ENCODE data around the gene CCDC159. TPM values are rescaled to one million over a fixed set of nuclear protein-coding genes. Genes with fewer than 3 reads are reported as not detected.
A peak's percentile ranks its signal among the peaks of the same experiment; 100 is the strongest.

CCDC159 gene
- total and polyA plus RNA-seq, 2 of the 13 experiments (the other 11 are each of a cell fraction or from before 2014, with no cell fraction given): 1.7 to 6.3 TPM

DNA sequence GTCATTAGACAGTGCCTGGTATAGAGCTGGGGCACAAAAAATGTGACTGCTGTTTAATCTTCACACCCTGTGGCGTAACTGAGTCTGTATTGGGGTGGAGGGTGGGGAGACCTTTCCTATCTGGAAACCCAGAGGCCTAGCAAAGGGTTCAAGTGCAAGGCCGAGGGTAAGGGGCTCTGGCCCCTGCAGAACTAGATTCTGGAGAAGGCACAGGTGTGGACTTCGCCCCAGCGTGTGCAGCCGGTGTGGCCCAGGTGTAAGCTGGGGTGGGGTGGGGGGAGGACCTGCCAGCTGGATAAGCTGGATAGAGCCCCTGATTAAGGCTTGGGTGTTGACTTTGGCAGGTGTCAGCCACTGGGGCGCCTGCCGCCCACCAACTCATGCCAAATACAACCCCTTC, 8.2 kb upstream of the CCDC159 start (continued):
- TF ChIP-seq, protein P1, sequence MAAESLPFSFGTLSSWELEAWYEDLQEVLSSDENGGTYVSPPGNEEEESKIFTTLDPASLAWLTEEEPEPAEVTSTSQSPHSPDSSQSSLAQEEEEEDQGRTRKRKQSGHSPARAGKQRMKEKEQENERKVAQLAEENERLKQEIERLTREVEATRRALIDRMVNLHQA (CRISPR knock-in tag; IDR thresholded peaks at IDR 0.05): no peak
- TF ChIP-seq DNMT1 (CRISPR knock-in tag; IDR thresholded peaks at IDR 0.05): no peak
- TF ChIP-seq, protein P2, sequence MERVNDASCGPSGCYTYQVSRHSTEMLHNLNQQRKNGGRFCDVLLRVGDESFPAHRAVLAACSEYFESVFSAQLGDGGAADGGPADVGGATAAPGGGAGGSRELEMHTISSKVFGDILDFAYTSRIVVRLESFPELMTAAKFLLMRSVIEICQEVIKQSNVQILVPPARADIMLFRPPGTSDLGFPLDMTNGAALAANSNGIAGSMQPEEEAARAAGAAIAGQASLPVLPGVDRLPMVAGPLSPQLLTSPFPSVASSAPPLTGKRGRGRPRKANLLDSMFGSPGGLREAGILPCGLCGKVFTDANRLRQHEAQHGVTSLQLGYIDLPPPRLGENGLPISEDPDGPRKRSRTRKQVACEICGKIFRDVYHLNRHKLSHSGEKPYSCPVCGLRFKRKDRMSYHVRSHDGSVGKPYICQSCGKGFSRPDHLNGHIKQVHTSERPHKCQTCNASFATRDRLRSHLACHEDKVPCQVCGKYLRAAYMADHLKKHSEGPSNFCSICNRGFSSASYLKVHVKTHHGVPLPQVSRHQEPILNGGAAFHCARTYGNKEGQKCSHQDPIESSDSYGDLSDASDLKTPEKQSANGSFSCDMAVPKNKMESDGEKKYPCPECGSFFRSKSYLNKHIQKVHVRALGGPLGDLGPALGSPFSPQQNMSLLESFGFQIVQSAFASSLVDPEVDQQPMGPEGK (CRISPR knock-in tag; IDR thresholded peaks at IDR 0.05): 0 out of 2 replicates have a peak, but pooled peaks have one; percentile 52
- TF ChIP-seq, protein P3, sequence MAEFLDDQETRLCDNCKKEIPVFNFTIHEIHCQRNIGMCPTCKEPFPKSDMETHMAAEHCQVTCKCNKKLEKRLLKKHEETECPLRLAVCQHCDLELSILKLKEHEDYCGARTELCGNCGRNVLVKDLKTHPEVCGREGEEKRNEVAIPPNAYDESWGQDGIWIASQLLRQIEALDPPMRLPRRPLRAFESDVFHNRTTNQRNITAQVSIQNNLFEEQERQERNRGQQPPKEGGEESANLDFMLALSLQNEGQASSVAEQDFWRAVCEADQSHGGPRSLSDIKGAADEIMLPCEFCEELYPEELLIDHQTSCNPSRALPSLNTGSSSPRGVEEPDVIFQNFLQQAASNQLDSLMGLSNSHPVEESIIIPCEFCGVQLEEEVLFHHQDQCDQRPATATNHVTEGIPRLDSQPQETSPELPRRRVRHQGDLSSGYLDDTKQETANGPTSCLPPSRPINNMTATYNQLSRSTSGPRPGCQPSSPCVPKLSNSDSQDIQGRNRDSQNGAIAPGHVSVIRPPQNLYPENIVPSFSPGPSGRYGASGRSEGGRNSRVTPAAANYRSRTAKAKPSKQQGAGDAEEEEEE (CRISPR knock-in tag; IDR thresholded peaks at IDR 0.05; ENCODE audit: borderline replicate concordance): no peak
- no peak for TF ChIP-seq RBM39 (IDR thresholded peaks at IDR 0.05; ENCODE audit: low read depth, low read length, poor library complexity, severe bottlenecking)
- TF ChIP-seq ZNF747 (CRISPR knock-in tag; IDR thresholded peaks at IDR 0.05; ENCODE audit: borderline replicate concordance): no peak

DNA sequence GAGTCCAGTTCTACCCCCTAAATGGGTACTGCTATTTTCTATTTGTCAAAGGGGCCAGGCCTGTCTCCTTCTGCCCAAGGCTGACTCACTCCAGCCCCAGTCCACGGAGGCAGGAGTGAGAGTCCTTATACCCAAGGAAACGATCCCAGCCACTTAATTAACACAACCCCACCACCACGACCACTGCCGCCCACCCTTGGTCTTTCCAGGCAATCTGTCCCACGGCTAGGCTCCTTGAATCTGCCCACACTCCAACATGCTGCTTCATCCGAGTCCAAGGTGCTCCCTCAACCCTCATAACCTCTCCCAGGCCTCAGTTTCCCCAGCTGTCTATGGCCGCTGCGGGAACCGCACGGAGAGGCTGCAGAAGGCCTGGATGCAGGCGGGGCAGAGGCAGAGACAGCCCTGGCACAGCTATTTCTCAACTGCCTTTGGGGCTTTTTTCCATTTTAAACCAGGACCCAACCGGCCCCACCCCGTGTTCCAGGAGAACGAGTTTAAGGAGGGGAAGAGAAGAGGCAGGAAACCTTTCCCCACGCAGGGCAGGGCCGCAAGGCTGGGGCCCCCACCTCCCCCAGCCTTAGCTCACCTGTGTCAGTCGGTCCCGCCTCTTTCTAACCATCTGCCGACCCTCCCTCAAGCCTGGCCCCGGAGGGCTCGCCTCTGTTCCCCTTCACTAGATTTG, 7.6 kb upstream of the CCDC159 start:
- POLR2A ChIA-PET: interaction anchor here (2.7 kb wide), 1 partner anchor 36 kb away, joined by 17 read pairs; the partner anchor contains the start of gene SWSAP1
- CTCF ChIA-PET (ENCODE audit: low intra/inter-chr PET ratio, low total read pairs): no interaction called here
- Histone ChIP-seq H3K9me3 (ENCODE audit: low read length) (no peaks in the 10 kb centered on the region), H3K79me2 (ENCODE audit: insufficient read depth, low read length) (no peaks in the 10 kb centered on the region), H3K4me1 (ENCODE audit: insufficient read depth, low read length) (peaks cover 27% of the 10 kb centered on the region), H2AFZ (ENCODE audit: low read length) (no peak overlapping the region), H3K27ac (ENCODE audit: extremely low read length, insufficient read depth, low read length) (no peak overlapping the region), H3K36me3 (replicated peaks in 1 of 2; ENCODE audit: control insufficient read depth in 1 of 2, insufficient read depth in 2 of 2, low read length in 2 of 2) (peaks cover 0 to 2% of the 10 kb centered on the region in 2 experiments; a peak in 1 of 5 replicates), H3K4me3 (replicated peaks in 1 of 3; ENCODE audit: insufficient read depth in 1 of 3, low read depth in 2 of 3, low read length in 3 of 3) (peak overlapping the region; percentile 67 to 81 (median 81)), H4K20me1 (ENCODE audit: insufficient read depth, low read length) (no peaks in the 10 kb centered on the region), H3K4me2 (ENCODE audit: low read depth, low read length) (peak overlapping the region; percentile 97), H3K27me3 (ENCODE audit: control insufficient read depth in 1 of 2, insufficient read depth in 2 of 2, low read length in 2 of 2) (no peaks in the 10 kb centered on the region), H3K9ac (ENCODE audit: insufficient read depth, low read depth, low read length) (peak overlapping the region; percentile 61; the same call in 1 of the 2 replicates)
- FAIRE-seq: no peak
- peak; percentile 13 for ATAC-seq
- intact Hi-C loops (cut with micrococcal nuclease; ENCODE audit: unreplicated experiment): no loop called here
- in situ Hi-C loops (cut with HindIII; ENCODE audit: extremely low pct_ligation_motif_present, low pct_unique_long_range_greater_than_20kb): no loop called here
- WGBS (ENCODE audit: low lambda C conversion rate): 13% methylated on average over 20 of the region's 21 CpGs
- BruUV-seq (replicated peaks): TSS peak; percentile 53
- DNase-seq (ENCODE audit: low spot score): no peak
- TF ChIP-seq RELA (CRISPR knock-in tag; IDR thresholded peaks at IDR 0.05) (no peak), ZNF546 (CRISPR knock-in tag; conservative IDR thresholded peaks at IDR 0.05) (0 out of 2 replicates have a peak, but pooled peaks have one; percentile 19), DMAP1 (CRISPR knock-in tag; IDR thresholded peaks at IDR 0.05) (no peak), KDM6A (CRISPR knock-in tag; IDR thresholded peaks at IDR 0.05; ENCODE audit: low read depth) (no peak), ZNF350 (CRISPR knock-in tag; IDR thresholded peaks at IDR 0.05; ENCODE audit: borderline replicate concordance, low read depth) (no peak; the same call in 1 of the 2 replicates), NCOR1 (IDR thresholded peaks at IDR 0.05; ENCODE audit: borderline replicate concordance, low read length) (no peak), YY1 (IDR thresholded peaks at IDR 0.05; ENCODE audit: insufficient read depth, insufficient replicate concordance, low read depth, low read length) (peak; percentile 3)
- TF ChIP-seq, protein P4, sequence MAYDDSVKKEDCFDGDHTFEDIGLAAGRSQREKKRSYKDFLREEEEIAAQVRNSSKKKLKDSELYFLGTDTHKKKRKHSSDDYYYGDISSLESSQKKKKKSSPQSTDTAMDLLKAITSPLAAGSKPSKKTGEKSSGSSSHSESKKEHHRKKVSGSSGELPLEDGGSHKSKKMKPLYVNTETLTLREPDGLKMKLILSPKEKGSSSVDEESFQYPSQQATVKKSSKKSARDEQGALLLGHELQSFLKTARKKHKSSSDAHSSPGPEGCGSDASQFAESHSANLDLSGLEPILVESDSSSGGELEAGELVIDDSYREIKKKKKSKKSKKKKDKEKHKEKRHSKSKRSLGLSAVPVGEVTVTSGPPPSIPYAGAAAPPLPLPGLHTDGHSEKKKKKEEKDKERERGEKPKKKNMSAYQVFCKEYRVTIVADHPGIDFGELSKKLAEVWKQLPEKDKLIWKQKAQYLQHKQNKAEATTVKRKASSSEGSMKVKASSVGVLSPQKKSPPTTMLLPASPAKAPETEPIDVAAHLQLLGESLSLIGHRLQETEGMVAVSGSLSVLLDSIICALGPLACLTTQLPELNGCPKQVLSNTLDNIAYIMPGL (CRISPR knock-in tag; IDR thresholded peaks at IDR 0.05; ENCODE audit: borderline replicate concordance in 1 of 2, low read depth in 1 of 2): no peak
